Measurements from ENCODE around the gene INO80.
"Not testable (repeated sequence)": the region's sequence is repeated elsewhere in the genome, so short reads cannot be mapped to it uniquely, and the experiment has no call there.

Gene INO80, protein sequence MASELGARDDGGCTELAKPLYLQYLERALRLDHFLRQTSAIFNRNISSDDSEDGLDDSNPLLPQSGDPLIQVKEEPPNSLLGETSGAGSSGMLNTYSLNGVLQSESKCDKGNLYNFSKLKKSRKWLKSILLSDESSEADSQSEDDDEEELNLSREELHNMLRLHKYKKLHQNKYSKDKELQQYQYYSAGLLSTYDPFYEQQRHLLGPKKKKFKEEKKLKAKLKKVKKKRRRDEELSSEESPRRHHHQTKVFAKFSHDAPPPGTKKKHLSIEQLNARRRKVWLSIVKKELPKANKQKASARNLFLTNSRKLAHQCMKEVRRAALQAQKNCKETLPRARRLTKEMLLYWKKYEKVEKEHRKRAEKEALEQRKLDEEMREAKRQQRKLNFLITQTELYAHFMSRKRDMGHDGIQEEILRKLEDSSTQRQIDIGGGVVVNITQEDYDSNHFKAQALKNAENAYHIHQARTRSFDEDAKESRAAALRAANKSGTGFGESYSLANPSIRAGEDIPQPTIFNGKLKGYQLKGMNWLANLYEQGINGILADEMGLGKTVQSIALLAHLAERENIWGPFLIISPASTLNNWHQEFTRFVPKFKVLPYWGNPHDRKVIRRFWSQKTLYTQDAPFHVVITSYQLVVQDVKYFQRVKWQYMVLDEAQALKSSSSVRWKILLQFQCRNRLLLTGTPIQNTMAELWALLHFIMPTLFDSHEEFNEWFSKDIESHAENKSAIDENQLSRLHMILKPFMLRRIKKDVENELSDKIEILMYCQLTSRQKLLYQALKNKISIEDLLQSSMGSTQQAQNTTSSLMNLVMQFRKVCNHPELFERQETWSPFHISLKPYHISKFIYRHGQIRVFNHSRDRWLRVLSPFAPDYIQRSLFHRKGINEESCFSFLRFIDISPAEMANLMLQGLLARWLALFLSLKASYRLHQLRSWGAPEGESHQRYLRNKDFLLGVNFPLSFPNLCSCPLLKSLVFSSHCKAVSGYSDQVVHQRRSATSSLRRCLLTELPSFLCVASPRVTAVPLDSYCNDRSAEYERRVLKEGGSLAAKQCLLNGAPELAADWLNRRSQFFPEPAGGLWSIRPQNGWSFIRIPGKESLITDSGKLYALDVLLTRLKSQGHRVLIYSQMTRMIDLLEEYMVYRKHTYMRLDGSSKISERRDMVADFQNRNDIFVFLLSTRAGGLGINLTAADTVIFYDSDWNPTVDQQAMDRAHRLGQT (N-terminal part only)

DNA sequence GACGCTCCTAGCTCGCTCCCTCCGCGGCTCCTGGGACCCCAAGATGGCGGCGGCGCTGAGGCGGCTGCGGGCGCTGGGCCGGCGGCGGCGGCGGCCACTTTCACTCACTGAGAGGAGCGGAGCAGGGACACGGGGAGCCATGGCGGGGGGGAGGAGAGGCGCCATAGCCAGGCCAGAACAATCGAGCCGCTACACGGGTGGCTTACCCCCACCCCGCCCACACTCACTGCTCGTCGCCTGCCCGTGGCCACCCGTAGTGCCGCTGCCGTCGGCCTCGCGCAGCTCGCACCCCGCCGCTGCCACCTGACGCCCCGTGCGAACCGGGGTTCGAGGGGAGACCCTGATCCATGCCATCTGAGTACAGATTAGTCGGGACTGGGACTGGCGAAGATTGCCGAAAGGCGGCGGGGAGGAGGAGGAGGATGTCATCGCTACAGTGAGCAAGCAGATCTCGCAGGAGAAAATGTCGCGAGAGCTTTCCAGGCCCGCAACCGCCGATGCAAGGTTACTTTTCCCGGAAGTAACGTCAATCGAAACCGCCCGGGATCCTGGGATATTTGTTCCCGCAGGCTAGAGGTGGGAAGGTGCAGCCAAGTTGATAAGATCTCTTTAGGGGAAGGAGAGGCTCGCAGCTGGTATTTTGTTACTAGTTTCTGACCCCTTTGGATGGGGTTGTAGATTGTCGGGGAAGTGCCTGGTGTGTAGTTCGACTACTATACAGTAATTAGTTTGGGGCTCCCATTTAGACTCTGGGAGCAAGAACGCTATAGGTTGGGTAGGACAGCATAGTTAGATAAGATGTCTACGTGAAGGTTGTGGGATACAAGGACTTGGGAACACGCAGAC, at the start of gene INO80:
INO80 (minus strand) TSS at position 165 of the 846 bp plus-strand sequence. CDS start 19,970 bp downstream, outside the sequence.
- peak; percentile 98 for DNase-seq

DNA sequence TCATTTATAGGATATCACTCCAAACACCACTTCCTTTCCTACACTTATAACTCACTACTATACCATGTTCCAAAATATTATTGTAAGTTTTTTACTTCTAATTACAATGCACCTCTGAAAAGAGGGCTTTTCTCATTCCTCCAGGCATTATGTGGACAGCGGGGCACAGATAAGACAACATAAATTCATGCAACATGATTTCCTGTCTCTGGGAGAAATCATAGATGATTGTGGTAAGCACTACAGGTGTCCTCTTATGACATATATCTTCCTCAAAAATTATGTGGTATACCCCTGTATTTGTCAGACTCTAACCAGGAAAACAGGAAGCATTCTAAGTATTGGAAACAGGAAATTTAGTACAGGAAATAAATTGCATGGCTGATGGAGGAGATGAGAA, 45.7 kb upstream of the INO80 start:
- peak; percentile 7 for DNase-seq

DNA sequence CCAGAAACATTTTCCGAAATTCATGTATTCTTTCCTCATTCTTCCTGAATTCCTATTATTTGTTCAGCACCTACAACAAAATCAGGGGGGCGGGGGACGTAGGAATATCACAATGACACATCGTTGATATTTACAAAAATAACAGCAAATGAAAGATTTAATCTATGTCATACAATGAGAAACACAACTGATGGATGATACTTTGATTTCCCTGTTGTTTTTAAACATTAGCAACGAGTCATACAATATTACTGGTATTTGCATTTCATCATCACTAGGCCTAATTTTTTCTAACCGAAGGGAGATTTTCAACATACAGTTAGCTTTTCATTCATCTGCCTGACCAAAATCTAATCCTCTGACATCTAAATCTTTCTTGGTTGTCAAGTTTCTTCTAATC, 45.3 kb upstream of the INO80 start:
- DNase-seq: peak; percentile 46

DNA sequence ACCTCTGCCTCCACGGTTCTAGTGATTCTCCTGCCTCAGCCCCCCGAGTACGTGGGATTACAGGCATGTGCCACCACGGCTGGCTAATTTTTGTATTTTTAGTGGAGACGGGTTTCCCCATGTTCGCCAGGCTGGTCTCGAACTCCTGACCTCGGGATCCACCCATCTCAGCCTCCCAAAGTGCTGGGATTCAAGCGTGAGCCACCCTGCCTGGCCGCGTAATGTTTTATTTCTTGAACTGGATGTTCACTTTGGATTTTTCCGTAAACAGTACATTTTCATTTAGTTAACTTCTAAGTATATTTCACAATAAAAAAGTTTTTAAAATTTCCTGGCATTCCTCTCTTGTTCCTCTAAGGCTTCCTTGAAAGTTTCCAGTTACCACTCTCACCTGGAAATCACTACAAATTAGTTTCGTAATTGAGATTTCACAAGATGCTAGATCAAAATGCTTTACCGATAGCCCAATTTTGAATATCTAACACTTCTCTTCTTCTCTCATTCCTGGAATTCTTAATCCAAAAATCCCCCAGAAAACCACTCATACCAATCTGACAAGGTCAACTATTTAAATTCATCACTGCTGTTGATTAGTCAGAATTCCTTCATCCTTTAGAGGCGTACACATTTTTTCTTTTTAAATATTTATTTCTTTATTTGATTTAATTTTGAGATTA, 44.7 kb upstream of the INO80 start:
- DNase-seq: peak; percentile 67

DNA sequence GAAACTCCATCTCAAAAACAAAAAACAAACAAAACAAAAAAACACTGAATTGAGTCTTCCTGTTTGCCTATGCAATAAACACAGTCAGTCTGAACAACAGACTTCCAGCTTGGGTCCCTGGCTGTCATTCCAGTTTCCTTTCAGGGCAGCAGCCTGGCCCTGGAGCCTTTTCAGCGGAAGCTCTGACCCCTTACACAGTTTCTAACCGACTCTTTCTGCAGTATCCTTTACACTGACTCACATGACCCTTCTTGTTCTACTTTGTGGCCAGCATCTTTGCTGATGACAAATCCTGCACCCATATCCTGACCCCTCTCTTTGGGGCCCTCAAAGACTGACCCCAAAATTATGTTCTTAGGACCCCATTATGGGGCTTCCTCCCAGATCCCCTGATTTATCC, 38.3 kb upstream of the INO80 start:
- no peak for DNase-seq

DNA sequence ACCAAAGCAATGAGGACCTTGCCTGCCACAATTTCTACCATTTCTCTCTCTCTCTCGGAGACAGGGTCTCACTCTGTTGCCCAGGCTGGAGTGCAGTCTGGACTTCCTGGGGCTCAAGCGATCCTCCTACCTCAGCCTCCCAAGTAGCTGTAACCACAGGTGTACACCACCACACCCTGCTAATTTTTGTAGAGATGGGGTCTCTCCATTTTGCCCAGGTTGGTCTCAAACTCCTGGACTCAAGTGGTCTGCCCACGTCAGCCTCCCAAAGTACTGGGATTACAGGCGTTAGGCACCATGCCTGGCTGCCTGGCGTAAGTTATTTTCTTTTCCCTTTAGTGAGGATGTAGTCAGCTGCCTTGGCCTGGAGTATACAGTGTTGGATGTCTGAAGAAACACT, 37.7 kb upstream of the INO80 start:
- no peak for DNase-seq

DNA sequence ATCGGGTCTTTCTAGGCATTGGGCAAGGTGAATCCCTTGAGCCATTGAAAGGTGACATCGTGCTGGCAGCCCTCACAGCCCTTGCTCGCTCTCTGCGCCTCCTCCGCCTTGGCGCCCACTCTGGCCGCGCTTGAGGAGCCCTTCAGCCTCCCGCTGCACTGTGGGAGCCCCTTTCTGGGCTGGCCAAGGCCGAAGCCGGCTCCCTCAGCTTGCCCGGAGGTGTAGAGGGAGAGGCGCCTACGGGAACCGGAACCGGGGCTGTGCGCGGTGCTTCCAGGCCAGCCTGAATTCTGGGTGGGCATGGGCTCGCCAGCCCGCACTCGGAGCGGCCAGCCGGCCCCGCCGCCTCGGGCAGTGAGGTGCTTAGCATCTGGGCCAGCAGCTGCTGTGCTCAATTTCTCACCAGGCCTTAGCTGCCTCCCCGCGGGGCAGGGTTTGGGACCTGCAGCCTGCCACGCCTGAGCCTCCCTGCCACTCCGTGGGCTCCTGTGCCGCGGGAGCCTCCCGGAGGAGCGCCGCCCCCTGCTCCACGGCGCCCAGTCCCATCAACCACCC, 35.4 kb upstream of the INO80 start:
- DNase-seq: no peak

DNA sequence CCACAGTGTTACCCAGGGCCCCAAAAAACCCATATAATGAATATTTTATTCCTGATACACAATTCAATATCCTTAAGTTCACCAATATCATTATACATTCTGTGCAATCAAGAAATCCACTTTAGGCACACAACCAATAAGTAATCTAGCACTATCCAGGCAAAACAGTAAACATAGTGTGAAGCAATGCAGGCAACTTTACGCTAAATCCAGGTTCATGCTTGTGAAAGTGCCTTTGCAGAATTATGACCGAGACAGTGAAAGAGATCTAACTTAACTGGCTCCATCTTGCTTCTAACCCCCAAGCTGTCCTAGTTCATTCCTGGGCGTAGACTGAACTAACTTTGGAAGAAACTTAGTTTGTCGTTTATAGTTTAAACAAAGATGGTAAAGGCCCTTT, 34.2 kb upstream of the INO80 start:
- DNase-seq: no peak

DNA sequence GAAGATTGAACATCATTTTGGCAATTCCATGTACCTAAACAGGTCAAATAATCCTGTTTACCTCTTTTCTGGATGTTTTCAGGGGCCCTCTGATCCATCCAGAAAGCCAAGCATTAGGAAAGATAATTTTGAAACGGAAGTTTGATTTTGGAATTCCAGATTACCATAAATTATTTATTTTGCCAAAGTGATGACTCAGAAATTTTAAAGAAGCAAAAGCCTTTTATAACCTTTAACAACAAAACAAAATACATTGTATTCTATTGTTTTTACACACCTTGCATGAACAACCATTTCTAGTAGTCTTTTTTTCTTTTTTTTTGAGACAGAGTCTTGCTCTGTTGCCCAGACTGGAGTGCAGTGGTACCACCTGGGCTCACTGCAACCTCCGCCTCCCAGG, 32.0 kb upstream of the INO80 start:
- DNase-seq: no peak

DNA sequence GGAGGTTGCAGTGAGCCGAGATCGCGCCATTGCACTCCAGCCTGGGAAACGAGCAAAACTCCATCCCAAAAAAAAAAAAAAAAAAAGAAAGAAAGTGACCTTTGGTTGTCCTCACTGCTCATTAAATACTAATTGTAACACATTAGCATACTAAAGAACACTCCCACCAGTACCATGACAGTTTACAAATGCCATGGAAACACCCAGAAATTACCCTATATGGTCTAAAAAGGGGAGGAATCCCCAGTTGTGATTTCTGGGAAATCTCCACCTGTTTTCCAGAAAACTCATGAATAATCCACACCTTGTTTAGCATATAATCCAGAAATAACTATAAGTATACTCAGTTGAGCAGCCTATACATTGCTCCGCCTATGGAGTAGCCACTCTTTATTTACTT, 23.5 kb upstream of the INO80 start:
- no peak for DNase-seq

DNA sequence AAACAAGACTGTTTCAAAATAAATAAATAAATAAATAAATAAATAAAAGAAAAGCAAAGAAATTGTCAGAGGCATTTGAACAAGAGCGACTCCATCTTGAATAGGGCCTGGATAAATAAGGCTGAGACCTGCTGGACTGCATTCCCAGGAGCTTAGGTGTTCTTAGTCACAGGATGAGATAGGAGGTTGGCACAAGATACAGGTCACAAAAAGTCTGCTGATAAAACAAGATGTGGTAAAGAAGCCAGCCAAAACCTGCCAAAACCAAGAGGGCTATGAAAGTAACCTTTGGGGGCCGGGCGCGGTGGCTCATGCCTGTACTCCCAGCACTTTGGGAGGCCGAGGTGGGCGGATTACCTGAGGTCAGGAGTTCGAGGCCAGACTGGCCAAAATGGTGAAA, 23.0 kb upstream of the INO80 start:
- not testable (repeated sequence) for DNase-seq

DNA sequence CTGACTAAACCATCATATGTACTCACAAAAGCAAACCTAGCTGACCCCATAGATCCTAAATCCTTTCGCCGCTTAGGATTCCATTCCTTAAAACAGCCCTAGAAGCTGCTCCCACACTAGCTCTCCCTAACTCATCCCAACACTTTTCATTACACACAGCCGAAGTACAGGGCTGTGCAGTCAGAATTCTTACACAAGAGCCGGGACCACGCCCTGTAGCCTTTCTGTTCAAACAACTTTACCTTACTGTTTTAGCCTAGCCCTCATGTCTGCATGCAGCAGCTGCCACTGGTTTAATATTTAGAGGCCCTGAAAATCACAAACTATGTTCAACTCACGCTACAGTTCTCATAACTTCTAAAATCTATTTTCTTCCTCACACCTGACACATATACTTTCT, 19.5 kb upstream of the INO80 start:
- not testable (repeated sequence) for DNase-seq

DNA sequence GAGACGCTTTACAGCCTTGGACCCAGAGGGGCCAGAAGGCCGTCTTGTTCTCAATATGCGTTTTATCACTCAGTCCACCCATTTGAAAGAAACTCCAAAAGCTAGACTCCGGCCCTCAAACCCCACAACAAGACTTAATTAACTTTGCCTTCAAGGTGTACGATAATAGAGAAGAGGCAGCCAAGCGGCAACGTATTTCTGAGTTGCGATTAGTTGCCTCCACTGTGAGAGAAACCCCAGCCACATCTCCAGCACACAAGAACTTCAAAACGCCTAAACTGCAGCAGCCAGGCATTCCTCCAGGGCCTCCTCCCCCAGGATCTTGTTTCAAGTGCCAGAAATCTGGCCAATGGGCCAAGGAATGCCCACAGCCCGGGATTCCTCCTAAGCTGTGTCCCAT, 17.4 kb upstream of the INO80 start:
- DNase-seq: no peak

DNA sequence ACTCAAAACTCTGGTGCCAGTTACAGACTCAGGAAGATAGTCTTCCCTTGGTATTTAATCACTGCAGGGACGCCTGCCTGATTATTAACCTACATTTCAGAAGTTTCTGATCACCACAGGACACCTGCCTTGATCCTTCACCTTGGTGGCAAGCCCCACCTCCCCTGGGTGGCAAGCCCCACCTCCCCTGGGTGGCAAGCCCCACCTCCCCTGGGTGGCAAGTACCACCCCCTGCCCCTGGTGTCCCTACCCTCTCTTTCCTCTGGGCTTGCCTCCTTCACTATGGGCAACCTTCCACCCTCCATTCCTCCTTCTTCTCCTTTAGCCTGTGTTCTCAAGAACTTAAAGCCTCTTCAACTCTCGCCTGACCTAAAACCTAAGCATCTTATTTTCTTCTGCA, 16.0 kb upstream of the INO80 start:
- not testable (repeated sequence) for DNase-seq

DNA sequence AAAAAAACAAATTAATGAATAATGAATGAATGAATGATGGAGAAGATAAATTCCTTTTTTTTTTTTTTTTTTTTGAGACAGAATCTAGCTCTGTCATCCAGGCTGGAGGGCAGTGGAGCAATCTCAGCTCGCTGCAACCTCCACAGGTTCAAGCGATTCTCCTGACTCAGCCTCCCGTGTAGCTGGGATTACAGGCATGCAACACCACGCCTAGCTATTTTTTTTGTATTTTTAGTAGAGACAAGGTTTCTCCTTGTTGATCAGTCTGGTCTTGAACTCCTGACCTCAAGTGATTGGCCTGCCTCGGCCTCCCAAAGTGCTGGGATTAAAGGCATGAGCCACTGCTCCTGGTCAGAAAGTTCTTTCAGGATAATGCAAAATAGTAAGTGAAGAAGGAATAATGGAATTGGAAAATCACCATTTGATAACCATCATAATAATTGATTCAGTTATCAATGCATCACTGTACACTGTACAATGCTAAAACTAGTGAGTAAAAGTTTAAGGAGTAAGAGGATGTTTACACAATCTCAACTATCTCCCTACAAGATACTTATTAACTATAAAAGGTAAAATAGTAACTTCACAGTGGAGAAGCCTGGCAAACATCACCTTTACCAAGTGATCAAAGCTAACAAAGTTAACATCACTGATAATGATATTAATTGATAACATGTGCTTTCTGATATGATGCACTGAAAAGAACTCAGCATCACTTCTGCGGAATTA, 12.3 kb upstream of the INO80 start:
- no peak for DNase-seq

DNA sequence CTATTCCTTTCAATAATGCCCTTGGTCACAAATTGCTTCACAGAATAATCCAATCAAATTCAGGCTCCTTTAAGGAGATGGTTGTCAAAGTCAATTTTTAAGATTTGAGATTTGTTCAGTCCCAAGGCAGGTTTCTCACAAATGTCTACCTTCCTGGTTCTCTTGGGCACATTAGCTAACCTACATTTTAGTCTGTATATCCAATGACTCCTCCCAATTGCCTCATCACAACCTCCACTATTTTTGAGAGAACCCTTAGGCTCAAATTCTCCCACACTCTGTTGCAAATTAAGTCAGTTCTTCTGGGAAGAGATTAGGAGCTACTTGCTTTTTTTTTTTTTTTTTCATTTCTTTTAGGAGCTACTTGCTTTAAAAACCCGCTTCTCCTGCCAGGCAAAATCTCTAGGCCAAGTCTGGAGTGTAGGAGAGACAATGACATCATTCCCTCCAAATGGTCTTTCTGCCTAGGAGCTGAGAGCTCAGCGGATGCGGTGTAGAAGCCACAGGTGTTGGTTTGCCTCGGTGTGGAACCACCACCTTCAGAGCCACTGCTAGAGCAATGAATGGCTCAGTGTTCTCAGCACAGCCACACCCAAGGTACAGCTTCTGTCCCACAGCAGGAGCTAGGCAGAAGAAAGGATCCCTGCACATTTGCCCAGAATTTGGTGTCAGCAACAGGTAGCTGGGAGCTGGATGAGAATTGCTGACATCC, 10.0 kb upstream of the INO80 start:
- no peak for DNase-seq

DNA sequence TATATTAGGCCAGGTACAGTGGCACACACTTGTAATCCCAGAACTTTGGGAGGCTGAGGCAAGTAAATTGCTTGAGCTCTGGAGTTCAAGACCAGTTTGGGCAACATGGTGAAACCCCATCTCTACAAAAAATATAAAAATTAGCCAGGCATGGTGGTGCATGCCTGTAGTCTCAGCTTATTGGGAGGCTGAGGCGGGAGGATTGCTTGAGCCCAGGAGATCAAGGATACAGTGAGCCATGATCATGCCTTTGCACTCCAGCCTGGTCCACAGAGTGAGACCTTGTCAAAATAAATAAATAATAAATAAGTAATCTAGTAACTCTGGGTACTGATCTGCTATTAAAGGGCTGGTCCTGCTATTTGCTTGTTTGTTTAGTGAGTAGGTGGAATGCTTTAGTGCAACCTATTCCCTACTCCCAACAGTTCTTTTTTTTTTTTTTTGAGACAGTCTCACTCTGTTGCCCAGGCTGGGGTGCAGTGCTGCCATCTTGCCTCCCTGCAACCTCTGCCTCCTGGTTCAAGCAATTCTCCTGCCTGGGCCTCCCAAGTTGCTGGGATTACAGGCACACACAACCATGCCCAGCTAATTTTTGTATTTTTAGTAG, 9.1 kb upstream of the INO80 start:
- no peak for DNase-seq

DNA sequence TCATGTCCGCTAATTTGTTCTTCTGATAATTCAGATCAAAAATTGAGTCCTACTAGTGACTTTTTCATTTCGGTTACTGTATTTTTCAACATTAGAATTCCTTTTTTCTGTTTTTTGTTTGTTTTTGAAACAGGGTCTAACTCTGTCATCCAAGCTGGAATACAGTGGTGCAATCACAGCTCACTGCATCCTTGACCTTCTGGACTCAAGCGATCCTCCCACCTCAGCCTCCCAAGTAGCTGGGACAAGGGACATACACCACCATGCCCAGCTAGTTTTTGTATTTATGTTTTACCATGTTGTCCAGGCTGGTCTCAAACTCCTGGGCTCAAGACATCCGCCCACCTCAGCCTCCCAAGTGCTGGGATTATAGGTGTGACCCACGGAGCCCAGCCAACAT, 8.0 kb upstream of the INO80 start:
- no peak for DNase-seq

DNA sequence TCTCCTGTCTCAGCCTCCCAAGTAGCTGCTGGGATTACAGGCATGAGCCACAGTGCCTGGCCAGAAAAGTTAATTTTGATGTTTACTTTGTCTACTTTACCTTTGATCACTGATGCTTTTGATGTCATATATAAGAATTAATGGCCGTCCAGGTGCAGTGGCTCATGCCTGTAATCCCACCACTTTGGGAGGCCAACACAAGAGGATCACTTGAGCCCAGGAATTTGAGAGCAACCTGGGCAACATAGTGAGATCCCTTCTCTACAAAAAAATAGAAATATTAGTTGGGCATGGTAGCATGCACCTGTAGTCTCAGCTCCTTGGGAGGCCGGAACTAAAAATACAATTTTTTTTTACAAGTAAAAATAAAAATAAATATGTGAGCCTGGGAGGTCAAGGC, 6.8 kb upstream of the INO80 start:
- DNase-seq: no peak

DNA sequence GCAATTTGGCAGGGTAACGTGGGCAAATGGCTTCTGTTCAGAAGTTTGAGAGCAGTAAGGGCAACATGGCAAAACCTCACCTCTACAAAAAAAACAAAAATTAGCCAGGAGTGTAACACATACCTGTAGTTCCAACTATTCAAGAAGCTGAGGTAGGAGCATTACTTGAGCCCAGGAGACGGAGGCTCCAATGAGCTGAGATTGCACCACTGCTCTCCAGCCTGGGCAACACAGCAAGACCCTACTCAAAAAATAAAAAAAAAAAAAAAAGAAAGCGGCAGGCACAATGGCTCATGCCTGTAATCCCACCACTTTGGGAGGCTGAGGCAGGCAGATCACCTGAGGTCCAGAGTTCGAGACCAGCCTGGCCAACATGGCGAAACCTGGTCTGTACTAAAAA, 5.9 kb upstream of the INO80 start:
- DNase-seq: no peak
